WERI-Rb-1 (cell line): ENCODE data around the gene PLEKHA6.

Source experiments
- DNase-seq: peaks from one replicate; pipeline ENCODE4 v3.0.0-alpha.2; 2020
- H3K27ac ChIP-seq: fragments of 250-450 bp; sonication (Bioruptor Pico); 2 replicates; pipeline ENCODE4 v1.5.1; 2020; ENCODE audit warnings: mild to moderate bottlenecking, moderate library complexity
- H3K27me3 ChIP-seq: fragments of 250-450 bp; sonication (Bioruptor Pico); 2 replicates; pipeline ENCODE4 v1.5.1; 2021; ENCODE audit warnings: mild to moderate bottlenecking, low read depth, moderate library complexity; ENCODE audit not compliant: insufficient read depth, severe bottlenecking
- H3K36me3 ChIP-seq: fragments of 250-450 bp; sonication (Bioruptor Pico); 2 replicates; pipeline ENCODE4 v1.5.1; 2020; ENCODE audit warnings: mild to moderate bottlenecking, moderate library complexity
- H3K4me3 ChIP-seq: 2 replicates; pipeline ENCODE4 v1.5.1; 2011; ENCODE audit warnings: low read depth, mild to moderate bottlenecking, control low read depth, low read length
- H3K9me3 ChIP-seq: fragments of 250-450 bp; sonication (Bioruptor Pico); 2 replicates; pipeline ENCODE4 v1.5.1; 2021; ENCODE audit warnings: mild to moderate bottlenecking, moderate library complexity; ENCODE audit not compliant: severe bottlenecking
- TF ChIP-seq, protein P1 (sequence below): IDR thresholded peaks from 2 replicates; pipeline ENCODE4 v1.5.1; 2011; ENCODE audit warnings: low read depth, mild to moderate bottlenecking, control low read depth, inconsistent platforms, low read length

Gene PLEKHA6

GRCh38 chr1:204319462-204319861 is 40.3 kb downstream of the PLEKHA6 start:
- Histone ChIP-seq H3K27ac (no peak overlapping the region), H3K9me3 (peaks cover 7% of the 10 kb centered on the region), H3K4me3 (no peak overlapping the region), H3K27me3 (no peaks in the 10 kb centered on the region), H3K36me3 (no peaks in the 10 kb centered on the region)
- TF ChIP-seq, protein P1, sequence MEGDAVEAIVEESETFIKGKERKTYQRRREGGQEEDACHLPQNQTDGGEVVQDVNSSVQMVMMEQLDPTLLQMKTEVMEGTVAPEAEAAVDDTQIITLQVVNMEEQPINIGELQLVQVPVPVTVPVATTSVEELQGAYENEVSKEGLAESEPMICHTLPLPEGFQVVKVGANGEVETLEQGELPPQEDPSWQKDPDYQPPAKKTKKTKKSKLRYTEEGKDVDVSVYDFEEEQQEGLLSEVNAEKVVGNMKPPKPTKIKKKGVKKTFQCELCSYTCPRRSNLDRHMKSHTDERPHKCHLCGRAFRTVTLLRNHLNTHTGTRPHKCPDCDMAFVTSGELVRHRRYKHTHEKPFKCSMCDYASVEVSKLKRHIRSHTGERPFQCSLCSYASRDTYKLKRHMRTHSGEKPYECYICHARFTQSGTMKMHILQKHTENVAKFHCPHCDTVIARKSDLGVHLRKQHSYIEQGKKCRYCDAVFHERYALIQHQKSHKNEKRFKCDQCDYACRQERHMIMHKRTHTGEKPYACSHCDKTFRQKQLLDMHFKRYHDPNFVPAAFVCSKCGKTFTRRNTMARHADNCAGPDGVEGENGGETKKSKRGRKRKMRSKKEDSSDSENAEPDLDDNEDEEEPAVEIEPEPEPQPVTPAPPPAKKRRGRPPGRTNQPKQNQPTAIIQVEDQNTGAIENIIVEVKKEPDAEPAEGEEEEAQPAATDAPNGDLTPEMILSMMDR: no peak
- DNase-seq: no peak

DNA sequence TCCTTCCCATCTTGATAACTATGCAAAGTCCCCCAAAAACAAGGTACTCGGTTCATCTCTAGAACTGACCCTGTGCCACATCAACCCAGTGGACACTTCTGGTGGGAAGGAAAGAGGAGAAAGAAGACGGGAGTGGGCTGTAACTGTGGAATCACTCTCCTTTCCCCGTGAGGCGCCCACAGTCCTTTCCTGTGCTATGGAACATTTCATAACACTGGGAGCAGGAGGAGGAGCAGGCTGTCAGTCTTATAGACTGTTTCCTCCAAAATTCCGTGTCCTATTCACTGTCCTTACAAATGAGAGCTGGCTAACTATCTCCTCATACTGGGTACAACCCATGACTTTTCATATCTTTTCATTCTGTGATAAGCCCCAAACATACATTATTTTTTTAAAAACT is 40.7 kb downstream of the PLEKHA6 start:
- Histone ChIP-seq H3K27me3 (no peaks in the 10 kb centered on the region), H3K27ac (no peak overlapping the region), H3K36me3 (no peaks in the 10 kb centered on the region), H3K4me3 (no peak overlapping the region), H3K9me3 (peaks cover 7% of the 10 kb centered on the region)
- DNase-seq: no peak
- TF ChIP-seq, protein P1: no peak

DNA sequence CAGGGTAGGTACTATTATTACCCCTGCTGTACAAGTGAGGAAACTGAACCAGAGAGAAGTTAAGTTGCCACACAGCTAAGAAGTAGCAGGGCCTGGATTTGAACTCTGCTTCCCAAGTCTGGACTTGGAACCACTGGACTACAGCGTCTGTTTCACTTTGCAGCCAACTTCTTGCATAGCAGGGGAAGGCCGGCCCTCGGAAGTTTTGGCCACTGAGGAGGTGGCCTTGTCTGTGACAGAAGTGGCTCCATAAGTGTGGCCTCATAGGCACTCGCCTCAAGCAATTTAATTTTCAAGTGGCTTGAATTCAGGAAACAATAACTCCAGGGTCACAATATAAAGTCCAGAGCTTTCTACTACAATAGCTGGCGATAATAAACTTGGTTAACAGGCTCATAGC is 41.4 kb downstream of the PLEKHA6 start:
- Histone ChIP-seq H3K36me3 (no peaks in the 10 kb centered on the region), H3K9me3 (peaks cover 7% of the 10 kb centered on the region), H3K27ac (no peak overlapping the region), H3K4me3 (no peak overlapping the region), H3K27me3 (no peaks in the 10 kb centered on the region)
- TF ChIP-seq, protein P1: no peak
- no peak for DNase-seq

DNA sequence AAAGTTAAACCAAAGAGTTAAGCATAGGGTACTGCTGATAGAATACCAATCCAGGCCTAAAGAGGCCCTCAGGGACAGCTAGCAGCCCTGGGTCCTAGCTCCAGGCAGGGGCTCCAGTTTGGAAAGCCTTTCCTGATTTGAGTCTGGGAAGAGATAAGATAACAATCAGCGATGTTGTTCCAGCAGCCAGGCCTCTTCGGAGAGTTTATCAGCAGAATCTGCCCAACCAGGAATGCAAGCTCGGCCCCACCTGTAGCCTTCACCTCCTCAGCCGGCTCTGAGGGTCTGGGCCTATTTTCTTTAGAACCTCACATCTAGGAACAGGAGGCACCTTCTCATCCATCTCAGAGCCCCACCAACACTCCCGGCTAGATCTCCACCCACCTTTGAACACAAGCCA is 42.6 kb downstream of the PLEKHA6 start:
- Histone ChIP-seq H3K27me3 (no peaks in the 10 kb centered on the region), H3K4me3 (no peak overlapping the region), H3K27ac (no peak overlapping the region), H3K36me3 (no peaks in the 10 kb centered on the region), H3K9me3 (peaks cover 4% of the 10 kb centered on the region)
- TF ChIP-seq, protein P1: no peak
- DNase-seq: no peak

GRCh38 chr1:204316164-204316563 is 43.6 kb downstream of the PLEKHA6 start:
- no peaks in the 10 kb centered on the region for H3K36me3 ChIP-seq
- H3K27ac ChIP-seq: no peak overlapping the region
- DNase-seq: no peak
- H3K27me3 ChIP-seq: no peaks in the 10 kb centered on the region
- peaks cover 4% of the 10 kb centered on the region for H3K9me3 ChIP-seq
- TF ChIP-seq, protein P1: no peak
- no peak overlapping the region for H3K4me3 ChIP-seq

- TF ChIP-seq, protein P1: no peak
- Histone ChIP-seq H3K27me3 (no peaks in the 10 kb centered on the region), H3K9me3 (peaks cover 3% of the 10 kb centered on the region), H3K36me3 (no peaks in the 10 kb centered on the region), H3K4me3 (no peak overlapping the region), H3K27ac (no peak overlapping the region)
- DNase-seq: no peak
These were observed 44.7 kb downstream of the PLEKHA6 start for GRCh38 chr1:204314893-204315658.
